HG02623 (cell line): Measurements from ENCODE around the gene GUCY2D.
"Not testable (repeated sequence)": the region's sequence is repeated elsewhere in the genome, so short reads cannot be mapped to it uniquely, and the experiment has no call there.

Source experiments
- ATAC-seq: cut with Tn5 transposase; IDR thresholded peaks from one replicate; pipeline ENCODE4 v1.9.1; 2021; ENCODE audit warnings: moderate library complexity; ENCODE audit not compliant: unreplicated experiment

Gene GUCY2D

GRCh38 chr17:8001976-8002720 lies at the start of gene GUCY2D:
Gene GUCY2D (plus strand): TSS chr17:8002615. CDS start chr17:8003048, 433 bp downstream.
- no peak for ATAC-seq

DNA sequence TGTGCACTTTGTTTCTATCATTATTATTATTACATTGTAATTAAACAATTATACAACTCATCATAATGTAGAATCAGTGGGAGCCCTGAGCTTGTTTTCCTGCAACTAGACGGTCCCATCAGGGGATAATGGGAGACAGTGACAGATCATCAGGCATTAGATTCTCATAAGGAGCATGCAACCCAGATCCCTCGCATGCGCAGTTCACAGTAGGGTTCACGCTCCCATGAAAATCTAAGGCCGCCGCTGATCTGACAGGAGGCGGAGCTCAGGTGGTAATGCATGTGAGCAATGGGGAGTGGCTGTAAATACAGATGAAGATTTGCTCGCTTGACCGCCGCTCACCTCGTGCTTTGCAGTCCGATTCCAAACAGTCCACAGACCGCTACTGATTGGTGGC lies 49.1 kb upstream of the GUCY2D start:
- not testable (repeated sequence) for ATAC-seq

DNA sequence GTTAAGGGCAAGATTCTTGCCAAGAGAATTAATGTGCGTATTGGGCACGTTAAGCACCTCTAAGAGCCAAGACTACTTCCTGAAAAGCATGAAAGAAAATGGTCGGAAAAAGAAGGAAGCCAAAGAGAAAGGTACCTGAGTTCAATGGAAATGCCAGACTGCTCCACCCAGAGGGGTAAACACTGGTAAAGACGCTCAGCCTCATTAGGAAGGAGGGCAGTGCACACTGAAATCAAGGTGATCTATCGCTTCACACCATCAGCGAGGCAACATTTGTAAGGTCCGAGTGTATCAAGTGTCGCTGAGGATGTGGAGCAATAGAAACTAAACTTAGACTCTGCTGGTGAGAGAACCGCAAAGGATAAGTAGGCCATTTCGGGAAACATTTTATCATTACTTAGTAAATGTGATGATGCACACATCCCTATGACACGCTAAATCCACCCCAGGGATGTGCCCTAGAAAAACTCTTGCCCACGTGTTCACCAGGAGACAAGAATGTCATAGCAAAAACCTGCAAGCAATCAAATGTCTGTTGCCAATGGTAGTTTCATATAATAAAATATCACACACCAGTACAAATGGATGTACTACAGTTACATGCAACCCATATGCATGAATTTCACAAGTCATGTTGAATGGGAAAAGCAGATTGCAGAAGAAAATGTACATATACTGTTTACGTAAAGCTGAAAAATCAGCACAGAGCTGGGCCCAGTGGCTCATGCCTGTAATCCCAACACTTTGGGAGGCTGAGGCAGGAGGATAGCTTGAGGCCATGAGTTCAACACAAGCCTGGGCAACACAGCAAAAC lies 46.8 kb upstream of the GUCY2D start:
- no peak for ATAC-seq

DNA sequence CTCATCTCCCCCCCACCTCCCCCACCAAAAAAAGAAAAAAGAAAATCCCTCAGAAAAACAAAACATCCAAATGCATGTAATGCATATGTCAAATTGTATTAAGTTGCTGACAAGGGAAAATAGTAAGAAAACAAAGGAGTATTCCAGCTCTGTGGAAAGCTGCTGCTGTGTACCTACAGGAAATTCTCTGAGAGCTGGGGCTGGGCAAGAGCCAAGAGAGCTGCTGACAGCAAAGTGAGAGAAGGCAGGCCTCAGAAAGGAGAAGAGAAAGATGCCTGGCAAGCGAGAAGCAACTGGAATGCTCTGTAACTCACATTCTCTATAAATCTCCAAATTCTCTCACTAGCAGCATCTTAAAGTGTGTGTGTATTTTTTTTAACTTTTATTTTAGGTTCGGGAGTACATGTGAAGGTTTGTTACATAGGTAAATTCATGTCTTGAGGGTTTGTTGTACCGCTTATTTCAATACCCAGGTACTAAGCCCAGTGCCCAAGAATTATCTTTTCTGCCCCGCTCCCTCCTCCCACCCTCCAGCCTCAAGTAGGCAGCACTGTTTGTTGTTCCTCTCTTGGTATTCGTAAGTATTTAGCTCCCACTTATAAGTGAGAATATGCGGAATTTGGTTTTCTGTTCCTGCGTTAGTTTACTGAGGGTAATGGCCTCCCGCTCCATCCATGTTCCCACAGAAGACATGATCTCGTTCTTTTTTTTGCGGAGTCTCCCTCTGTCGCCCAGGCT lies 46.0 kb upstream of the GUCY2D start:
- no peak for ATAC-seq

GRCh38 chr17:7959503-7960253 lies 42.7 kb upstream of the GUCY2D start:
- ATAC-seq = no peak

- ATAC-seq = no peak
Observed at GRCh38 chr17:7961421-7961820, 41.0 kb upstream of the GUCY2D start.

GRCh38 chr17:7967751-7968150 lies 34.7 kb upstream of the GUCY2D start:
- ATAC-seq = no peak

- no peak for ATAC-seq
Observed at GRCh38 chr17:7969433-7969832, 33.0 kb upstream of the GUCY2D start.

DNA sequence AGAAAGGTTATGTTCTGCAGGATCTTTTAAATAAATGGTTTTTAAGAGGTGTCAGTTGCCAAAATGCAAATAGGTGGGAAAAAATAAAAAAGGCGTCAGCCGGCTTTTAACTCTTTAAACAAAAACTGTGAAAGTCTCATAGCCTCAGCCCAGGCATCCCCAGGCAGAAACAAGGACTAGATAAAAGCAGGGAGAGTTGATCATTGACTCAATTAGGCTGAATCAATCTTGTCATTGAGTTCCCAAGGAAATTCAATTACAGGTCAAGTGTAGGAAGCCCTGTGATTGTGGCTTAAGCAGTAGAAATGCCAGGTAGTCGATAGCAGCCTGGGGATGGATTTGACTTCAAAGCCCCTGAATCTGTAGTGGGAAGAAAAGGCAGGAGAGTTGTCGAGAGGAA lies 30.8 kb upstream of the GUCY2D start:
- ATAC-seq = no peak

DNA sequence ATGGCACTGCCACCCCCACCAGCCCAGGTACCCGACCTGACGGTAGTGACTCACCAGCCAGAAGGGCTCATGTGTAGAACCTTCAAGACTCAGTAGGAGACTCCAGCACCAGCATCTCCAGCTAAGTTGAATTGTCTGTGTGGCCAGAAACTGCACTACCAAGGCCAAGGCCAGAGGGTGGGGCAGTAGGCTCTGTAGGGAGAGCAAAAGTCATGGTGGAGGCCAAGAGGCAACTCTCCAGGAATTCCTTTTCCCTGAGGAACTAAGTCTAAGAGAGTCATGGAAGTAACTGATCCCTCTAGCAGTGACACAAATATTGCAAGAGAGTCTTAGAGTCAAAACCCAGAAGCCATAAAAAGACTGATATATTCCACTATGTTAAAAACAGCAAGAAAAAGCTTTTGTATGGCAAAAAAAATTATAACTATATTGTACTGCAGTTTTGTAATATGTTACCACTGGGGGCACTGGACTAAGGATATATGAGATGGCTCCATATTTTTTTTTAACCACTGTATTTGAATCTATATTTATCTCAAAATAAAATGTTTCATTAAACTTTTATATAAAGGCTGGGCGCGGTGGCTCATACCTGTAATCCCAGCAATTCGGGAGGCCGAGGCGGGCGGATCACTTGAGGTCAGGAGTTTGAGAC lies 30.2 kb upstream of the GUCY2D start:
- no peak for ATAC-seq

DNA sequence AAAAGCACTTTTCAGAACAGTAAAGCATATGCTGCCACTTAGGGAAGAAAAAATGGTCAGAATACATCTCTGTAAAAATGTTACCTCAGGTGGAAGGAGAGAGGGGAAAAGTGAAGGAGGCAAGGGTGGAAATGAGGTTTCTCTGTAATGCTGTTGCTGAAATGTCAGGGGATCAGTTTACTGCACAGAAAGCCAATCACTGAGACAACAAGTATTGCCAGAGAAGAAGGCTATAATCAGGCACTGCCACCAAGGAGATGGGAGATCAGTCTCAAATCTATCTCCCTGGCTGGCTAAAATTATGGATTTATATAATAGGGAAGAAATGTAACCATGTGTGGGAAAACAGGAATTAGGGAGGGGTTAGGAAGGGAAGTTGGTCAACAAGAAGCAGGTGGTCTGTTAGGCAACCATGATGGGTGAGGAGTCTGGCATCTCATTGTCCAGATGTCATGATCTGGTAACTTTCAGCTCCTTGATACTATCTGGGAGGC lies 27.7 kb upstream of the GUCY2D start:
- ATAC-seq = no peak

GRCh38 chr17:7977039-7977438 lies 25.4 kb upstream of the GUCY2D start:
- no peak for ATAC-seq

DNA sequence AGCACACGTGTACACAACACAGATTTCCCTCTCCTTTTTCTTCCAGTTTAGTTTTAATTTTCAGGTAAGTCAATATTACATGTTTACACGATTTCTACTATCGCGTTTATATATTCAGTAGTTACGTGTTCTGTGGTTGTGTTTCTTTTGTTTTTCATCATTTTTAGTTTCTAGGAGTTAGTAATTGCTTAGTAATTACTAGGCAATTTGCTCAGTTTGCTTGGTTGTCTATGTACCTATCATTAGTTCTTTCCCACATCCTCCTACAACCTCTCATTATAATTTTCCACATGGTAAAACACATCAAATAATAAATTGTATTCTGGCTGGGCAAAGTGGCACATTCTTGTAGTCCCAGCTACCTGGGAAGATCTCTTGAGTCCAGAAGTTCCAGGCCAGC lies 24.6 kb upstream of the GUCY2D start:
- ATAC-seq = no peak

- no peak for ATAC-seq
Observed at GRCh38 chr17:7982173-7982572, 20.2 kb upstream of the GUCY2D start.

GRCh38 chr17:7982666-7983065 lies 19.7 kb upstream of the GUCY2D start:
- no peak for ATAC-seq

DNA sequence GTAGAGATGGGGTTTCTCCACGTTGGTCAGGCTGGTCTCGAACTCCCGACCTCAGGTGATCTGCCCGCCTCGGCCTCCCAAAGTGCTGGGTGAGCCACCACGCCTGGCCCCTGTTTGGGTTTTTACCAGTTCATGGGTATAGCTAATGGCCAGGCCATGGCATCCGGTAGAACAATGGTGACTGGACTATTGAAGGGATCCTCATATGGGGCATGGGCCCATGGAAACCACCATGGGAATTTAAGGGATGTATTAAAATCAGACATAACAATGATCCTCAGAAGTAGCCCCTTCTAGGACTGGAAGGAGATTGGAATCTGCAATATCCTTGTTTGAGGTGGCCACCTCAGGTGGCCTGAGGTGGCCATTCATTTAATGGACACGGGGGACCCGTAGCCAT lies 17.5 kb upstream of the GUCY2D start:
- ATAC-seq = no peak

DNA sequence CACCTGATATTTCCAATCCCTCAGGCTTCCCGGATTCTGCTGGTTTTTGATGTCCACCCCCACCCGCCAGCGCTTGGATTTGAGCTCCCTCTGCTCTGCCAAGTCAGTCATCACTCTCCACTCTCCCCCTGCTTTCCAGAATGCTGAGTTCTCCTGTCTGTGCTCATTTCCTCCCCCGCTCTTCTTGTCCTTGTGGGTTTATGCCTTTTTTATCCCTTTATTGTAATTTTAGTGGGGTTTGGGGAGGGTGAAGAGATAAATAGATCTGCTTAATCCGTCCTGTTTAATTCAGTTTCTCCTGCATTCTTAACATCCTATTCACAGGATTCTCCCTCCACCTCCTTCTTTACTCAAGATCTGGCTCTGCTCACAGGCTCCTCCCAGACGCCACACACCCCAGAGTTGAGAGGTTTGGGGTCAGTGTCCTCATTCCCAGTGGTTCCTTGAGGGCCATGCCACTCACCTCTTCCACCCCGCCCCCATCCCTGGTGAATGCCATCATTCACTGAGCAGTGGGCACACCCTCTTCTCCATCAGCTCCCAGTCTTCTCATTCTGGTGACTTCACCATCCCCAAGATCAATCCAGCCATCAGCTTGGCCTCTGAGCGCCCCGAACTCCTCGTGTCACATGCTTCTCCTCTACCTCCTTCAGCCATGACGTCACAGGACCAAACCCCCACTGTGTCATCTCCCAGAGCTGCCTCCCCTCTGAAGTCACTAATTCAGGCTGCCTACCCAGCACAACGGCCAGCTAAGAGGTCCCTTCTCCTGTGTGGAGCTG lies 15.1 kb upstream of the GUCY2D start:
- ATAC-seq = no peak

GRCh38 chr17:7988750-7989178 lies 13.7 kb upstream of the GUCY2D start:
- no peak for ATAC-seq
